AG09309 (cell line): Measurements from ENCODE around the gene ELAVL1.

Source experiments
- DNase-seq: peaks from one replicate; pipeline ENCODE4 v3.0.0-alpha.2; 2010; ENCODE audit warnings: low read depth
- H3K4me3 ChIP-seq: 2 replicates; pipeline ENCODE4 v1.5.1; 2011; ENCODE audit warnings: mild to moderate bottlenecking, low read depth, low read length, moderate library complexity; ENCODE audit not compliant: control insufficient read depth
- CTCF ChIP-seq: IDR thresholded peaks from 2 replicates; pipeline ENCODE4 v1.5.1; 2011; ENCODE audit warnings: mild to moderate bottlenecking, low read depth, low read length, inconsistent platforms; ENCODE audit not compliant: insufficient read depth, control insufficient read depth; ENCODE audit errors: missing control alignments

The ELAVL1 gene

DNA sequence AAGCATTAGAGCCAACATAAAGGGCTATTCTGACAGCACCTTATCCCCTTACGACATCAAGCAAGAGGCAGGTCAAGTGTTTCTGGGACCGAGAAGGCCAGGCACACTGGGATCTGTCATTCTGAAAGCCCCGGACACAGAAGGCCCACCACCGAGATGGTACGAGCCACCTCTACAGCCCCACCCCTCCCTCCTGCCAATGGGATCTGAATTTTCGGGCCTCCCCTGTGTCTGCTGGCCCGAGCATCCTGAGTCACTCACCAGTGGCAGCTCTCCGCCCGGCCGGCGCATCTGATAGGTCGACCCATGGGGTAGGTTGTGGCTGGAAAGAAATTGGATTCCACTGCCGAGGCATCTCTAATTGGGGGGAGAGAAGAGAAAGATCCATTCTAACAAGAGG lies 64.6 kb downstream of the ELAVL1 start:
- H3K4me3 ChIP-seq, result no peak overlapping the region
- no peak for DNase-seq
- no peak for TF ChIP-seq CTCF

DNA sequence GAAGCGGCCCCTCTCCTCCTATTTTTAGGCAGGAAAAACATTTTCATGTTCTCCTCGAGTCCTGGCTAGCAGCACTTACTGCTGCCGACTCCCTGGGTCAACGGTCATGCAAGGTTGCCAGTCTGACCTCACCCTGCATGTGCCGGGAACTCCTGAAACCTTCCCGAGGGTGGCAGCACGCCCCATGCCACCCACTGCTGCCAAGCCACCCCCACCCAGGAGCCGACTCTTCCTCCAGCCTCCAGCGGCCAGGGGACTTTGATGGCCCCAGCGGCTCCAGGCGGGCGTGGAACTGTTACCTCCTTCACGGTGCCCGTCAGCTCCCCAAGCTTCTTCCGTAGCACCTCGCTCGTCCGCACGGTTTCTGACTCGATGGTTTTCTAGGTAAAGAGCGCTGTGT lies 70.7 kb downstream of the ELAVL1 start:
- H3K4me3 ChIP-seq, result no peak overlapping the region
- DNase-seq, result no peak
- TF ChIP-seq CTCF, result no peak

- no peak overlapping the region for H3K4me3 ChIP-seq
- TF ChIP-seq CTCF, result no peak
- no peak for DNase-seq
Observed at GRCh38 chr19:7933828-7934725, 71.4 kb downstream of the ELAVL1 start.

- TF ChIP-seq CTCF, result peak; percentile 25
- H3K4me3 ChIP-seq, result no peak overlapping the region
- no peak for DNase-seq
Observed at GRCh38 chr19:7933411-7933810, 72.0 kb downstream of the ELAVL1 start.

GRCh38 chr19:7932930-7933300 lies 72.5 kb downstream of the ELAVL1 start:
- DNase-seq, result no peak
- no peak for TF ChIP-seq CTCF
- H3K4me3 ChIP-seq, result no peak overlapping the region

- no peak for TF ChIP-seq CTCF
- no peak for DNase-seq
- no peak overlapping the region for H3K4me3 ChIP-seq
Observed at GRCh38 chr19:7932276-7932929, 73.0 kb downstream of the ELAVL1 start.
